Amniotic epithelial cell (primary cell): ENCODE measurements around the gene CD63.

Experiments used
- DNase-seq: peaks from one replicate; pipeline ENCODE4 v3.0.0-alpha.2; 2010; ENCODE audit warnings: low read depth

The CD63 gene

GRCh38 chr12:55686366-55687010 is 42.3 kb downstream of the CD63 start:
- no peak for DNase-seq

DNA sequence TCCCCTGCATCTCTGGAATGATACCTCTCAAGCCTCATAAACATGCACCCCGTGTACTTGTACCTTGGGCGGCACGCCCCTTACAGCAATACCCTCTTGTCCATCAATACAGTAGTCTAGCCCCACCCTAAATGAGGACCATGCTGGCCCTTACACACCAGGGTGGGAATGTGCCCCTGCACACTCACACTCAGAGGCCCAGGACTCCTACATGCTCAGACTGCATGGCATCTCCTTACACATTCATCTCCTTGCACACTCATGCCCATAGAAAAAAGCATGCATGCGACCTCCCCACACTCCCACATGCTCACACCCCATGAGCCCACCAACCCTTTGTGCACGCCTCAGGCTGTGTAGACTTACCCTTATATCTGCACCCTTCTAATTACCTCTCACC is 43.1 kb downstream of the CD63 start:
- DNase-seq, result no peak

DNA sequence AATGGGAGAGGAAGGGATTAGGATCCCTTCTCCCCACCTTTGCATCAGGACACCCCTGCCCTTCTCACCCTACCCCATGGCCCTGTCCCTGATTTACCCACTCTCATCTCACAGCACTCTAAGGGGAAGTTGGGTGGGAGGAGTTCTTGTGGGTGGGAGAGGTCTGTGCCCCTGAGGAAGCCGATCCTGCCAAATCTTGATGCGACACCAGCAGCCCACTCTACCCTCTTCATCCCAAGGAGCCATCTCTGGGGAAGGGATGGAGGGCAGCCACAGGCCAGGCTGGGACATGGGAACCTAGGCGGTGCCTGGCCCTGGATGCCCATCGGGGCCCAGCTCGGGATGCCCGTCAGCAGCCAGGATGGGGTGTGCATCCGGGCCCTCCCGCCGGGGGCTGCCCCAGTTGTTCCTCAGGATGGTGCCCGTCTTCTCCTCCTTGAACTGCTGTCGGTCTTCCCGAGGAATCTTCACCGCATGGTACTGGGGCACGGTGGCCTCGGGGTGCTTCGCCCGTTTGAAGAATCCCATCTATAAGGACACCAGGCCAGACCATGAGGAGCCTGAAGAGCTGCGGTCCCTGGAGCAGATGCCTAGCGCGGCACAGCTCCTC is 43.9 kb downstream of the CD63 start:
- no peak for DNase-seq

DNA sequence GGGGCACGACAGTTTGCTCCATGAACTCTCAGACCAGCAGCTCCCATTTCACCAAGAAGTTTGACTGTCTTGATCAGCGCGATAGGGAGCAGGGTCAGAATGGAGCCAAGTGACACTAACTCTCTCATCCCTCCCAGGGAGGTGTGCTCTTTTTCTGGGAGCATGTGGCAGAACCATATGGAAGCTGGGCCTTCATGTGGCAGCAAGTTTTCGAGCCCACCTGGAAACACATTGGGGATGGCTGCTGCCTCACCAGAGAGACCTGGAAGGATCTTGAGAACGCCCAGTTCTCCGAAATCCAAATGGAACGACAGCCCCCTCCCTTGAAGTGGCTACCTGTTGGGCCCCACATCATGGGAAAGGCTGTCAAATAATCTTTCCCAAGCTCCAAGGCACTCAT is 45.1 kb downstream of the CD63 start:
- no peak for DNase-seq

GRCh38 chr12:55682087-55682796 is 46.6 kb downstream of the CD63 start:
- DNase-seq, result no peak

GRCh38 chr12:55681142-55682077 is 47.4 kb downstream of the CD63 start:
- DNase-seq, result peak; percentile 19

DNA sequence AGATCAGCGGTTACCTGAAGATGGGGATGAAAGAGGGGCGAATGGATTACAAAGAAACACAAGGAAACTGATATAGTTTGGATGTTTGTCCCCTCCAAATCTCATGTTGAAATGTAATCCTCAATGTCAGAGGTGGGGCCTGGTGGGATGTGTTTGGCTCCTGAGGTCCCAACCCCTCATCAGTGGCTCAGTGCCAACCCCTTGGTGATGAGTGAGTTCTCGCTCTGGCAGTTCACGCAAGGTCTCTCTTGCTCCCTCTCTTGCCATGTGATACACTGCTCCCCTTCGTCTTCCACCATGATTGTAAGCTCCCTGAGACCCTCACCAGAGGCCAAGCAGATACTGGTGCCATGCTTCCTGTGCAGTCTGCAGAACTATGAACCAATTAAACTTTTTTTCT is 49.1 kb downstream of the CD63 start:
- no peak for DNase-seq

DNA sequence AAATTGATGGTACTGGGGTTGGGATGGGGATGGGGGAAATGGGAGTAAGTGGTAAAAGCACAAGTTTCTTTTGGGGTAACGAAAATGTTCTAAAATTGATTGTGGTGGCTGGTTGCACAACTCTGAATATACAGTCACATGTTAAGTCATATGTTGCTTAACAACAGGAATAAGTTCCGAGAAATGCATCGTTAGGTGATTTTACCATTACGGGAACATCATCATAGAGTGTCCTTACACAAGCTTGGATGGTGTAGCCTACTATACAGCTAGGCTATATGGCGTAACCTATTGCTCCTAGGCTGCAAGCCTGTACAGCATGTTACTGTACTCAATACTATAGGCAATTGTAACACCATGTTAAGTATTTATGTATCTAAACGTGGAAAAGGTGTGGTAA is 52.1 kb downstream of the CD63 start:
- DNase-seq, result no peak

DNA sequence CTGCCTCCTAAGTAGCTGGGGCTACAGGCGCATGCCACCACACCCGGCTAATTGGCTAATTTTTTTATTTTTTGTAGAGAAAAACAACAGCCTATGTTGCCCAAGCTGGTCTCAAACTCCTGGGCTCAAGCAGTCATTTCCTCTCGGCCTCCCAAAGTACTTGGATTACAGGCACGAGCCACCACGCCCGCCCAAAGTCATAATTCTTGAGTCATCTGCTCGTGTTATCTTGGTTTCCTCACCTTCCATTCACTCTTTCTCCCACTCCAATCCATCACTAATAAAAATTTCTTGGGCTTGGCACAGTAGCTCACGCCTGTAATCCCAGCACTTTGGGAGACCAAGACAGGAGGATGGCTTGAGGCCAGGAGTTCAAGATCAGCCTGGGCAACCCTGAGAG is 53.1 kb downstream of the CD63 start:
- peak; percentile 43 for DNase-seq
